Measurements from ENCODE around the gene OSTF1. TPM values are rescaled to one million over a fixed set of nuclear protein-coding genes. Genes with fewer than 3 reads are reported as not detected.

Gene OSTF1
- total and polyA plus RNA-seq, 4 donors, result 27.5 to 36.3 (median 31.0) TPM

DNA sequence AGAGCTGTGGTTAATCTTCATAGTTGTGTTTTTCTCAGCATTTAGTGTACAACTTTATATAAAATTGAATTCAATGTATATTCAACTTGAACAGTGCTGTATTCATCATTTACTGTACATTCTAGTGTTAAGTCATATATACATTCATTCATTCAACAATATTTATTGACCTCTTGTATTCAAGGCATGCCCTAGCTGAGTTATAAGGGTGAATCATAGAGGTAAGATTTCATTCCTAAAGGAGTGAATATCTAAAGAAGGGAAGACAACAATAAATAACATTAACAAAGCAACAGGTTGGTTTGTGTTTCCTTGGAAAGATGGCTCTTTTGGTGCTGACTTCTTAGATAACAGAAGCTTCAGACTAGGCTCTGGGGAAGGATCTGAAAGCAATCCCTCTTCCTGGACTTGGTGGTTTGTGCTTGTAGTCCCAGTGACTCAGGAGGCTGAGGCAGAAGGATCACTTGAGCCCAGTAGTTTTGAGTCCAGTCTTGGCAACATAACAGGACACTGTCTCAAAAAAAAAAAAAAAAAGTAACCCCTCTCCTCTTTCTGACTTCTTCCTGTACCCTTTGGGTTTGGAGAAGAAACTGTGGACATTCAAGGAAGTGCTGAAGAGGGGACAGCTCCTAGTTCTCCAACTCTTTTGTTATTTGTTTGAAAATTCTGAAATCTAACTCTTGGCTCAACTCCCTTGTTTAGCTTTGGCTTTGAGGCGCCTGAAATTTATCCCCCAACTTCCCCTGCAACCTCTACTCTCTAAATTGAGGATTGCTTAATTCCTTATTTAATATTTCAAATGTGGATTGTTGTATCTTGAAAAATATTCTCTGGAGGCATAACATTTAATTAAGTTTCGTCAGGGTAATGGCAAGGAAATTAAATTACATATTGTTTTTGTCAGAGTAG is 80.2 kb downstream of the OSTF1 start:
- Histone ChIP-seq H3K27ac (ENCODE audit: low read depth, low read length) (no peak overlapping the region), H3K9me3 (ENCODE audit: control insufficient read depth, insufficient read depth, low read length) (peaks cover 9% of the 10 kb centered on the region)
- no CpG with 5 or more reads among the region's 2 CpGs for WGBS (ENCODE audit: insufficient coverage)

DNA sequence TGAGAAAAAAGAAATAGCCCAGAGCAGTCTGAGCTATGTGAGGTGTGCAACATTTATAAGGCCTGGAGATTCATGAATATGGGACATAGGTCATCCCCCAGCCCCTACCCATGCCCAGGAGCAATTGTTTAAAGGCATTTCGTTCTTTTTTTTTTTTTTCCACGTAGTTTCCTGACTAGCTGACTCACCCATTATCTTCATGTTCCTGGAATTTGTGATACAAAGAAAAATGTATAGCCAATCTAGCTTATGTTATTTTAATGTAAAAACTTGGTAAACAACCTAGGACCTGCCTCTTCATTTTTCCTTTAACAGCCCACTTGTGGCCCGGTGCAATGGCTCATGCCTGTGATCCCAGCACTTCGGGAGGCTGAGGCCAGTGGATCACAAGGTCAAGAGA is 81.3 kb downstream of the OSTF1 start:
- H3K4me1 ChIP-seq (ENCODE audit: control insufficient read depth, insufficient read depth, low read length), result no peaks in the 10 kb centered on the region
- H3K27me3 ChIP-seq (ENCODE audit: control insufficient read depth, insufficient read depth, low read length), result no peaks in the 10 kb centered on the region
- peaks cover 6% of the 10 kb centered on the region for H3K9me3 ChIP-seq (ENCODE audit: control insufficient read depth, insufficient read depth, low read length)
- no peaks in the 10 kb centered on the region for H3K36me3 ChIP-seq (ENCODE audit: control insufficient read depth, insufficient read depth, low read length)
- WGBS (ENCODE audit: insufficient coverage), result 96% methylated on average over 2 of the region's 4 CpGs
- H3K27ac ChIP-seq (ENCODE audit: low read depth, low read length), result no peak overlapping the region
- DNase-seq (ENCODE audit: low read depth in 4 of 6, low spot score in 6 of 6), result no peak
- H3K4me3 ChIP-seq (ENCODE audit: low read depth, low read length), result no peak overlapping the region

More for the DNA sequence above, 80.2 kb downstream of the OSTF1 start:
- H3K4me1 ChIP-seq (ENCODE audit: control insufficient read depth, insufficient read depth, low read length), result no peaks in the 10 kb centered on the region
- H3K36me3 ChIP-seq (ENCODE audit: control insufficient read depth, insufficient read depth, low read length), result no peaks in the 10 kb centered on the region
- H3K4me3 ChIP-seq (ENCODE audit: low read depth, low read length), result no peak overlapping the region
- H3K27me3 ChIP-seq (ENCODE audit: control insufficient read depth, insufficient read depth, low read length), result no peaks in the 10 kb centered on the region
- no peak for DNase-seq (ENCODE audit: low read depth in 4 of 6, low spot score in 6 of 6)

DNA sequence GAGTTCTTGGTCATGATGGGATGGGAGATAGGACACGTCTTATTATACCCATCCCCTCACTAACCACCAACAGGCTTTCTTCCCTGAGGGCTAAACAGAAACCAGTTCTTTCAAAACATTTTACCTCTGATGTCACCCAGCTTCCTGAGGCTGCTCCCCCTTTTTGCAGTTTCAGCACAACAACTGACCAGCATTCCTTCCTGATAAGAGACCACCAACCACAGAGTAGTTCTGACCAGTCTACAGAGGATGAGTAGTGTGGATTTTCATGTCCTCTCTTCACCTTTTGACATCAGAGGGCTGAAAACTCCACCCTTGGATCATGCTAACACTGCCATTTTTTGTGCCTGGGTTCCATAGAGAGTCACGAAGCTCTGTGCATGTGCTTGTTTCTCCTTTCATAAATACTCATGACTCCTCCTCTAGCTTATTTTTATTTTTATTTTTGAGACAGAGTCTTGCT is 82.6 kb downstream of the OSTF1 start:
- no peak overlapping the region for H3K4me3 ChIP-seq (ENCODE audit: low read depth, low read length)
- H3K27me3 ChIP-seq (ENCODE audit: control insufficient read depth, insufficient read depth, low read length), result no peaks in the 10 kb centered on the region
- no peaks in the 10 kb centered on the region for H3K36me3 ChIP-seq (ENCODE audit: control insufficient read depth, insufficient read depth, low read length)
- WGBS (ENCODE audit: insufficient coverage), result no CpG with 5 or more reads among the region's 2 CpGs
- peaks cover 3% of the 10 kb centered on the region for H3K4me1 ChIP-seq (ENCODE audit: control insufficient read depth, insufficient read depth, low read length)
- peaks cover 6% of the 10 kb centered on the region for H3K9me3 ChIP-seq (ENCODE audit: control insufficient read depth, insufficient read depth, low read length)
- no peak for DNase-seq (ENCODE audit: low read depth in 4 of 6, low spot score in 6 of 6)
- no peak overlapping the region for H3K27ac ChIP-seq (ENCODE audit: low read depth, low read length)

DNA sequence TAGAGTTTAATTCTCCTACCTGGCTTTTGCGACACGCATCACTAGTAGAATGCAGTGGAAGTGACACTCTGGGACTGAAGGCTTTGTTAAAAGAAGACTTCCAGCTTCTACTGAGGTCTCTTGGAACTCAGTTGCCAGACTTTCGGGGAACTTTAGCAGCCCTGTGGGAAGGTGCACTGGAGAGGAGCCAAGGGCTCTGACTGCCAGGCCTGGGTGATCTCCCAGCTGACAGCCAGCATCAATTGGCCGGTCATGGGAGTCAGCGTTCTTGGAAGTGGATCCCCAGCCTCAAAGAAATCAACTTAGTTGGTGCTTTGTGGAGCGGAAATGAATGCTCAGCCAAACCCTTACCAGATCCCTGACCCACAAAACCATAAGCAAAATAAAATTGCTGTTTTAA is 87.1 kb downstream of the OSTF1 start:
- Histone ChIP-seq H3K4me3 (ENCODE audit: low read depth, low read length) (no peak overlapping the region), H3K27ac (ENCODE audit: low read depth, low read length) (no peak overlapping the region), H3K36me3 (ENCODE audit: control insufficient read depth, insufficient read depth, low read length) (no peaks in the 10 kb centered on the region), H3K9me3 (ENCODE audit: control insufficient read depth, insufficient read depth, low read length) (no peaks in the 10 kb centered on the region), H3K4me1 (ENCODE audit: control insufficient read depth, insufficient read depth, low read length) (peaks cover 3% of the 10 kb centered on the region), H3K27me3 (ENCODE audit: control insufficient read depth, insufficient read depth, low read length) (no peaks in the 10 kb centered on the region)
- DNase-seq (ENCODE audit: low read depth in 4 of 6, low spot score in 6 of 6), result no peak
- 92% methylated on average over 3 of the region's 6 CpGs for WGBS (ENCODE audit: insufficient coverage)

DNA sequence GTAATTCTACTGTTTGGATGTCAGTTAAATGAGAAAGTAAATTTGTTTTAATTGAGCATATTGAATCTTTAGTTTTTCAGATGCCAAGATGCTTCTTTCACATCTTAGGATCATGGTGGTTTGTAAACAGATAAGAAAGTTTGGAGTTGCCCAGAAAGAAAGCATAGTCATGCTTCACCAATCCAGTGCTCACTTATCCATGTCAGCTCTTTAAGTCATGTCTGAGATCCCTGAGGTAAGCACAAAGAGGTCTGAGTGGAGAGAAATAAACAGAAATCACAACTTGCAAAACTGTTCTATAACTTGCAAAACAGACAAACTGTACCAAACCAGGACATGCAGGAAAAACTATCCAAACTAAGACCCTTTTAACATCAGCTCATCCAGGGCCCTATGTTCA is 87.7 kb downstream of the OSTF1 start:
- H3K27ac ChIP-seq (ENCODE audit: low read depth, low read length), result no peak overlapping the region
- peaks cover 3% of the 10 kb centered on the region for H3K4me1 ChIP-seq (ENCODE audit: control insufficient read depth, insufficient read depth, low read length)
- DNase-seq (ENCODE audit: low read depth in 4 of 6, low spot score in 6 of 6), result no peak
- H3K27me3 ChIP-seq (ENCODE audit: control insufficient read depth, insufficient read depth, low read length), result no peaks in the 10 kb centered on the region
- H3K4me3 ChIP-seq (ENCODE audit: low read depth, low read length), result no peak overlapping the region
- H3K36me3 ChIP-seq (ENCODE audit: control insufficient read depth, insufficient read depth, low read length), result no peaks in the 10 kb centered on the region
- H3K9me3 ChIP-seq (ENCODE audit: control insufficient read depth, insufficient read depth, low read length), result no peaks in the 10 kb centered on the region

DNA sequence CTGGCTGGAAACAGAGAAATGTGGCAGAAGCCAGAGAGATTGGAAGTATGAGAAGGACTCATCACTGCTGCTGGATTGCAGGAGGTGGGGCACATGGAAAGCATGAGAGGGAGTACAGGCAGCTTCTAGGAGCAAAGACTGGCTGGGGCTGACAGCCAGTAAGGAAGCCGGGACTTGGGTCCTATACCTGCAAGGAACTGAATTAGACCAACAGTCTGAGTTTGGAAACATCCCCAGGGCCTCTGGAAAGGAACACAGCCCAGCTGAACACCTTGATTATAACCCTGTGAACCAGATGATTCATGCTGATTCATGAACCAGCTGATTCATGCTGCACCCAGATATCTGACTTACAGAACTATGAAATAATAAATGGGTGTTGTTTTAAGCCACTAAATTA is 93.4 kb downstream of the OSTF1 start:
- Histone ChIP-seq H3K4me1 (ENCODE audit: control insufficient read depth, insufficient read depth, low read length) (no peaks in the 10 kb centered on the region), H3K9me3 (ENCODE audit: control insufficient read depth, insufficient read depth, low read length) (no peaks in the 10 kb centered on the region), H3K27ac (ENCODE audit: low read depth, low read length) (no peak overlapping the region), H3K36me3 (ENCODE audit: control insufficient read depth, insufficient read depth, low read length) (no peaks in the 10 kb centered on the region), H3K27me3 (ENCODE audit: control insufficient read depth, insufficient read depth, low read length) (no peaks in the 10 kb centered on the region), H3K4me3 (ENCODE audit: low read depth, low read length) (no peak overlapping the region)
- DNase-seq (ENCODE audit: low read depth in 4 of 6, low spot score in 6 of 6), result no peak
- 70% methylated on average over 1 of the region's 1 CpG for WGBS (ENCODE audit: insufficient coverage)

DNA sequence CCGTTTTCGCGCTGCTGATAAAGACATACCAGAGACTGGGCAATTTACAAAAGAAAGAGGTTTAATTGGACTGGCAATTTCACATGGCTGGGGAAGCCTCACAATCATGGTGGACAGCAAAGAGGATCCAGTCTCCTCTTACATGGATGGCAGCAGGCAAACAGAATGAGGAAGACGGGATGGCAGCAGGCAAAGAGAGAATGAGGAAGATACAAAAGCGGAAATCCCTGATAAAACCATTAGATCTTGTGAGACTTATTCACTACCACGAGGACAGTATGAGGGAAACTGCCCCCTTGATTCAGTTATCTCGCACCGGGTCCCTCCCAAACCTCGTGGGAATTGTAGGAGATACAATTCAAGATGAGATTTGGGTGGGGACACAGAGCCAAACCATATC is 95.0 kb downstream of the OSTF1 start:
- H3K36me3 ChIP-seq (ENCODE audit: control insufficient read depth, insufficient read depth, low read length), result no peaks in the 10 kb centered on the region
- WGBS (ENCODE audit: insufficient coverage), result 94% methylated on average over 9 of the region's 9 CpGs
- H3K27ac ChIP-seq (ENCODE audit: low read depth, low read length), result no peak overlapping the region
- no peaks in the 10 kb centered on the region for H3K9me3 ChIP-seq (ENCODE audit: control insufficient read depth, insufficient read depth, low read length)
- no peak for DNase-seq (ENCODE audit: low read depth in 4 of 6, low spot score in 6 of 6)
- H3K27me3 ChIP-seq (ENCODE audit: control insufficient read depth, insufficient read depth, low read length), result no peaks in the 10 kb centered on the region
- no peaks in the 10 kb centered on the region for H3K4me1 ChIP-seq (ENCODE audit: control insufficient read depth, insufficient read depth, low read length)
- no peak overlapping the region for H3K4me3 ChIP-seq (ENCODE audit: low read depth, low read length)

DNA sequence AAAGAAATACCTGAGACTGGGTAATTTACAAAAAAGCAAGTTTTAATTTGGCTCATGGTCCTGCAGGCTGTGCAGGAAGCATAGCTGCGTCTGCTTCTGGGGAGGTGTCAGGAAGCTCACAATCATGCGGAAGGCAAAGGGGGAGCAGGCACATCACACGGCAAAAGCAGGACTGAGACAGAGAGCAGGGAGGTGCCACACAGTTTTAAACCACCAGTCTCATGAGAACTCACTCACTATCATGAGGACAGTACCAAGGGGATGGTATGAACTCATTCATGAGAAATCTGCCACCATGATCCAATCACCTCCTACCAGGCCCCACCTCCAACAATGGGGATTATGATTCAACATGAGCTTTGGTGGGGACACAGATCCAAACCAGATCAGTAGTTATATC is 96.2 kb downstream of the OSTF1 start:
- Histone ChIP-seq H3K36me3 (ENCODE audit: control insufficient read depth, insufficient read depth, low read length) (no peaks in the 10 kb centered on the region), H3K27ac (ENCODE audit: low read depth, low read length) (no peak overlapping the region), H3K4me3 (ENCODE audit: low read depth, low read length) (no peak overlapping the region), H3K27me3 (ENCODE audit: control insufficient read depth, insufficient read depth, low read length) (no peaks in the 10 kb centered on the region), H3K9me3 (ENCODE audit: control insufficient read depth, insufficient read depth, low read length) (no peaks in the 10 kb centered on the region), H3K4me1 (ENCODE audit: control insufficient read depth, insufficient read depth, low read length) (no peaks in the 10 kb centered on the region)
- no peak for DNase-seq (ENCODE audit: low read depth in 4 of 6, low spot score in 6 of 6)
- WGBS (ENCODE audit: insufficient coverage), result 89% methylated on average over 3 of the region's 3 CpGs

DNA sequence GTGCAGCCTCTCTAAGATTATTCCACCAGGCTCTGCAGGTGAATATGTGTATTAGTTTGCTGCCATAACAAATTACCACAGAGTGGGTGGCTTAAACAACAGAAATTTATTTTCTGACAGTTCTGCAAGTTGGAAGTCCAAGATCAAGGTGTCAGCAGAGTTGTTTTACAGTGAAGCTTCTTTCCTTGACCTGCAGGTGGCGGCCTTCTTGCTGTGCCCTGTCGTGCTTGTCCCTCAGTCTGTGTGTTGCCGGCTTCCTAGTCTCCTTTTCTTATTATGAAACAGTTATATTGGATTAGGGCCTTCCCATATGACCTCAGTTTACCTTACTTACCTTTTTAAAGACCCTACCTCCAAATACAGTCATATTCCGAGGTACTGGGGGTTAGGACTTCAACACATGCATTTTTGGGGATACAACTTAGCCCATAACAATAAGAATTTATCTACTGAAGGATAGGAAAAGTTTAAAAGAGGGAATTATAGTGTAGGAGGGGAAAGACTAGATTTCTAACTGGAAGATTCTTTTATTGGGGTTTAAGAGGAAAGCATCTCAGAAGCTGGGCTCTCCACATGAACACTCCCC is 97.4 kb downstream of the OSTF1 start:
- DNase-seq (ENCODE audit: low read depth in 4 of 6, low spot score in 6 of 6), result peak in 2 of 6 donors; percentile 11 to 43
- no CpG with 5 or more reads among the region's 4 CpGs for WGBS (ENCODE audit: insufficient coverage)
- no peaks in the 10 kb centered on the region for H3K27me3 ChIP-seq (ENCODE audit: control insufficient read depth, insufficient read depth, low read length)
- H3K4me3 ChIP-seq (ENCODE audit: low read depth, low read length), result no peak overlapping the region
- H3K9me3 ChIP-seq (ENCODE audit: control insufficient read depth, insufficient read depth, low read length), result no peaks in the 10 kb centered on the region
- no peaks in the 10 kb centered on the region for H3K4me1 ChIP-seq (ENCODE audit: control insufficient read depth, insufficient read depth, low read length)
- H3K27ac ChIP-seq (ENCODE audit: low read depth, low read length), result no peak overlapping the region
- H3K36me3 ChIP-seq (ENCODE audit: control insufficient read depth, insufficient read depth, low read length), result no peaks in the 10 kb centered on the region
